ENCODE results near the gene CNTLN. TPM values are rescaled to one million over a fixed set of nuclear protein-coding genes. Genes with fewer than 3 reads are reported as not detected.

The CNTLN gene
- total and polyA plus RNA-seq, 9 of the 15 experiments (the other 6 are each of a cell fraction or from before 2014, with no cell fraction given) = 0.08 TPM; not detected in 8

DNA sequence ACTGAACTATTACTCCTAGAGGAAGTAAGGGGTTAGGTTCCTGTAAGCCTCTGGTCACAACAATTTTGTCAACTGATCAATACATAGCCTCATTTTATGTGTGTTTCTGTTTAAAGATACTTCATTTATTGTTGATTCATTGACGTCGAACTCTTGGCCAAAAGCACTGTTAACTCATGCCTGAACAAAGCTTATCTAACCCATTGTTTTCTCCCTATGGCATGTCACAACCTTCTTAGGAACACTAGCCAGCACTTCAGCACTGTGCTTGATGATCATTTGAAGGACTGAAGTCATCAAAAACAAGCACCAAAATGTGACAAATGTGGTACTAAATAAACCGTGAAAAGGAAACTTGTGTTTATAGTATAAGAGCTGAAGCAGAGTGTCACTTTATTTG, 13.5 kb downstream of the CNTLN start:
- no peaks in the 10 kb centered on the region for H3K36me3 ChIP-seq (ENCODE audit: control insufficient read depth, insufficient read depth, low read length)
- no peak for ATAC-seq
- H3K27me3 ChIP-seq (ENCODE audit: control insufficient read depth in 2 of 2, insufficient read depth in 2 of 2, low read length in 2 of 2) = no peaks in the 10 kb centered on the region
- BruUV-seq (replicated peaks) = no TSS peak
- intact Hi-C loops (cut with micrococcal nuclease) (no loop called here), in situ Hi-C loops (cut with MboI) (no loop called here)
- H3K4me3 ChIP-seq = no peak overlapping the region
- TF ChIP-seq, protein P1, sequence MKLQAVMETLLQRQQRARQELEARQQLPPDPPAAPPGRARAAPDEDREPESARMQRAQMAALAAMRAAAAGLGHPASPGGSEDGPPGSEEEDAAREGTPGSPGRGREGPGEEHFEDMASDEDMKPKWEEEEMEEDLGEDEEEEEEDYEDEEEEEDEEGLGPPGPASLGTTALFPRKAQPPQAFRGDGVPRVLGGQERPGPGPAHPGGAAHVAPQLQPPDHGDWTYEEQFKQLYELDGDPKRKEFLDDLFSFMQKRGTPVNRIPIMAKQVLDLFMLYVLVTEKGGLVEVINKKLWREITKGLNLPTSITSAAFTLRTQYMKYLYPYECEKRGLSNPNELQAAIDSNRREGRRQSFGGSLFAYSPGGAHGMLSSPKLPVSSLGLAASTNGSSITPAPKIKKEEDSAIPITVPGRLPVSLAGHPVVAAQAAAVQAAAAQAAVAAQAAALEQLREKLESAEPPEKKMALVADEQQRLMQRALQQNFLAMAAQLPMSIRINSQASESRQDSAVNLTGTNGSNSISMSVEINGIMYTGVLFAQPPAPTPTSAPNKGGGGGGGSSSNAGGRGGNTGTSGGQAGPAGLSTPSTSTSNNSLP (IDR thresholded peaks at IDR 0.05; ENCODE audit: borderline replicate concordance, low read depth, low read length) = no peak
- TF ChIP-seq XRCC4 (IDR thresholded peaks at IDR 0.05; ENCODE audit: extremely low read depth, insufficient read depth, insufficient read length) (no peak), RBM22 (IDR thresholded peaks at IDR 0.05; ENCODE audit: low read depth, low read length, poor library complexity, severe bottlenecking) (no peak), HNRNPH1 (optimal IDR thresholded peaks at IDR 0.05; ENCODE audit: low read depth, low read length) (no peak), ARID2 (IDR thresholded peaks at IDR 0.05) (no peak), CREM (IDR thresholded peaks at IDR 0.05; ENCODE audit: low read depth) (no peak), PURB (CRISPR knock-in tag; IDR thresholded peaks at IDR 0.05; ENCODE audit: low read depth) (no peak), TAL1 (IDR thresholded peaks at IDR 0.05) (no peak), NCOA1 (IDR thresholded peaks at IDR 0.05; ENCODE audit: low read depth) (no peak), ZNF175 (CRISPR knock-in tag; IDR thresholded peaks at IDR 0.05; ENCODE audit: low read depth) (no peak)
- TF ChIP-seq, protein P2, sequence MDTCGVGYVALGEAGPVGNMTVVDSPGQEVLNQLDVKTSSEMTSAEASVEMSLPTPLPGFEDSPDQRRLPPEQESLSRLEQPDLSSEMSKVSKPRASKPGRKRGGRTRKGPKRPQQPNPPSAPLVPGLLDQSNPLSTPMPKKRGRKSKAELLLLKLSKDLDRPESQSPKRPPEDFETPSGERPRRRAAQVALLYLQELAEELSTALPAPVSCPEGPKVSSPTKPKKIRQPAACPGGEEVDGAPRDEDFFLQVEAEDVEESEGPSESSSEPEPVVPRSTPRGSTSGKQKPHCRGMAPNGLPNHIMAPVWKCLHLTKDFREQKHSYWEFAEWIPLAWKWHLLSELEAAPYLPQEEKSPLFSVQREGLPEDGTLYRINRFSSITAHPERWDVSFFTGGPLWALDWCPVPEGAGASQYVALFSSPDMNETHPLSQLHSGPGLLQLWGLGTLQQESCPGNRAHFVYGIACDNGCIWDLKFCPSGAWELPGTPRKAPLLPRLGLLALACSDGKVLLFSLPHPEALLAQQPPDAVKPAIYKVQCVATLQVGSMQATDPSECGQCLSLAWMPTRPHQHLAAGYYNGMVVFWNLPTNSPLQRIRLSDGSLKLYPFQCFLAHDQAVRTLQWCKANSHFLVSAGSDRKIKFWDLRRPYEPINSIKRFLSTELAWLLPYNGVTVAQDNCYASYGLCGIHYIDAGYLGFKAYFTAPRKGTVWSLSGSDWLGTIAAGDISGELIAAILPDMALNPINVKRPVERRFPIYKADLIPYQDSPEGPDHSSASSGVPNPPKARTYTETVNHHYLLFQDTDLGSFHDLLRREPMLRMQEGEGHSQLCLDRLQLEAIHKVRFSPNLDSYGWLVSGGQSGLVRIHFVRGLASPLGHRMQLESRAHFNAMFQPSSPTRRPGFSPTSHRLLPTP (IDR thresholded peaks at IDR 0.05; ENCODE audit: borderline replicate concordance, extremely low read depth, insufficient read length) = no peak
- TF ChIP-seq, protein P3, sequence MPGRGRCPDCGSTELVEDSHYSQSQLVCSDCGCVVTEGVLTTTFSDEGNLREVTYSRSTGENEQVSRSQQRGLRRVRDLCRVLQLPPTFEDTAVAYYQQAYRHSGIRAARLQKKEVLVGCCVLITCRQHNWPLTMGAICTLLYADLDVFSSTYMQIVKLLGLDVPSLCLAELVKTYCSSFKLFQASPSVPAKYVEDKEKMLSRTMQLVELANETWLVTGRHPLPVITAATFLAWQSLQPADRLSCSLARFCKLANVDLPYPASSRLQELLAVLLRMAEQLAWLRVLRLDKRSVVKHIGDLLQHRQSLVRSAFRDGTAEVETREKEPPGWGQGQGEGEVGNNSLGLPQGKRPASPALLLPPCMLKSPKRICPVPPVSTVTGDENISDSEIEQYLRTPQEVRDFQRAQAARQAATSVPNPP (IDR thresholded peaks at IDR 0.05; ENCODE audit: borderline replicate concordance, insufficient read depth, insufficient read length) = no peak
- H3K79me2 ChIP-seq (ENCODE audit: control insufficient read depth, insufficient read depth, low read length) = no peaks in the 10 kb centered on the region
- H3K9me3 ChIP-seq (replicated peaks; ENCODE audit: control insufficient read depth, insufficient read depth, low read depth, low read length) = no peaks in the 10 kb centered on the region
- POLR2A ChIA-PET = no interaction called here
- H2AFZ ChIP-seq (ENCODE audit: low read depth, low read length) = no peak overlapping the region
- no peak overlapping the region for H3K4me2 ChIP-seq (ENCODE audit: insufficient read depth, low read length)
- no peak overlapping the region for H3K27ac ChIP-seq (ENCODE audit: extremely low read depth, low read depth, low read length)
- no peak for DNase-seq (ENCODE audit: extremely low read depth in 1 of 4, low spot score in 3 of 4)
- H3K9ac ChIP-seq (ENCODE audit: insufficient read depth in 1 of 2, low read depth in 2 of 2, low read length in 2 of 2) = no peak overlapping the region
- no peaks in the 10 kb centered on the region for H3K9me1 ChIP-seq (ENCODE audit: control insufficient read depth, insufficient read depth, low read length)
- CTCF ChIA-PET (ENCODE audit: low intra/inter-chr PET ratio) = no interaction called here
- WGBS (ENCODE audit: insufficient coverage, low coverage, missing lambda C conversion rate) = 0% methylated on average over 3 of the region's 3 CpGs
- H3K4me1 ChIP-seq (replicated peaks in 1 of 2; ENCODE audit: control insufficient read depth in 2 of 2, insufficient read depth in 2 of 2, low read length in 2 of 2) = no peaks in the 10 kb centered on the region
- no peak for FAIRE-seq
- H4K20me1 ChIP-seq (replicated peaks; ENCODE audit: control insufficient read depth, insufficient read depth, low read length) = no peaks in the 10 kb centered on the region
